ENCODE results near the gene ERI3. TPM values are rescaled to one million over a fixed set of nuclear protein-coding genes. Genes with fewer than 3 reads are reported as not detected.
"Not testable (repeated sequence)": the region's sequence is repeated elsewhere in the genome, so short reads cannot be mapped to it uniquely, and the experiment has no call there.

Gene ERI3
- total RNA-seq, 4 donors from 2014 or later: 11.2 to 30.4 (median 20.8) TPM

GRCh38 chr1:44210595-44210994 lies 144.5 kb downstream of the ERI3 start:
- intact Hi-C loops (cut with DNase I; ENCODE audit: low total_unique reads): no loop called here
- peaks cover 5 to 17% (median 16%) of the 10 kb centered on the region in 4 donors for H3K4me1 ChIP-seq
- TF ChIP-seq EP300 (IDR thresholded peaks at IDR 0.05; ENCODE audit: low read depth) (no peak), POLR2A (IDR thresholded peaks at IDR 0.05) (no peak), POLR2AphosphoS5 (IDR thresholded peaks at IDR 0.05) (no peak)
- TF ChIP-seq, protein P1, sequence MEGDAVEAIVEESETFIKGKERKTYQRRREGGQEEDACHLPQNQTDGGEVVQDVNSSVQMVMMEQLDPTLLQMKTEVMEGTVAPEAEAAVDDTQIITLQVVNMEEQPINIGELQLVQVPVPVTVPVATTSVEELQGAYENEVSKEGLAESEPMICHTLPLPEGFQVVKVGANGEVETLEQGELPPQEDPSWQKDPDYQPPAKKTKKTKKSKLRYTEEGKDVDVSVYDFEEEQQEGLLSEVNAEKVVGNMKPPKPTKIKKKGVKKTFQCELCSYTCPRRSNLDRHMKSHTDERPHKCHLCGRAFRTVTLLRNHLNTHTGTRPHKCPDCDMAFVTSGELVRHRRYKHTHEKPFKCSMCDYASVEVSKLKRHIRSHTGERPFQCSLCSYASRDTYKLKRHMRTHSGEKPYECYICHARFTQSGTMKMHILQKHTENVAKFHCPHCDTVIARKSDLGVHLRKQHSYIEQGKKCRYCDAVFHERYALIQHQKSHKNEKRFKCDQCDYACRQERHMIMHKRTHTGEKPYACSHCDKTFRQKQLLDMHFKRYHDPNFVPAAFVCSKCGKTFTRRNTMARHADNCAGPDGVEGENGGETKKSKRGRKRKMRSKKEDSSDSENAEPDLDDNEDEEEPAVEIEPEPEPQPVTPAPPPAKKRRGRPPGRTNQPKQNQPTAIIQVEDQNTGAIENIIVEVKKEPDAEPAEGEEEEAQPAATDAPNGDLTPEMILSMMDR (IDR thresholded peaks at IDR 0.05): no peak
- DNase-seq: no peak
- 98 to 100% methylated on average over 1 of the region's 1 CpG for WGBS, 2 donors (ENCODE audit: low coverage in 1 of 2)
- H3K27me3 ChIP-seq: no peaks in the 10 kb centered on the region
- in situ Hi-C loops (cut with MboI; ENCODE audit: low pct_ligation_motif_present in 1 of 4, low pct_unique_long_range_greater_than_20kb in 1 of 4, low sequenced_read_pairs in 3 of 4): loop anchor here (10.0 to 25.0 kb wide), 4 partner anchors 102 to 377 kb away; no protein-coding TSS in a partner anchor
- no peaks in the 10 kb centered on the region for H3K9me3 ChIP-seq
- no peaks in the 10 kb centered on the region for H3K36me3 ChIP-seq
- H3K27ac ChIP-seq: no peak overlapping the region
- no peak overlapping the region for H3K4me3 ChIP-seq

GRCh38 chr1:44208226-44208625 lies 146.8 kb downstream of the ERI3 start:
- no peaks in the 10 kb centered on the region for H3K9me3 ChIP-seq
- intact Hi-C loops (cut with DNase I; ENCODE audit: low total_unique reads): no loop called here
- H3K27ac ChIP-seq: no peak overlapping the region
- no peak overlapping the region for H3K4me3 ChIP-seq
- H3K4me1 ChIP-seq: peaks cover 5 to 7% (median 6%) of the 10 kb centered on the region in 4 donors
- TF ChIP-seq, protein P1 (IDR thresholded peaks at IDR 0.05): no peak
- TF ChIP-seq EP300 (IDR thresholded peaks at IDR 0.05; ENCODE audit: low read depth) (no peak), POLR2AphosphoS5 (IDR thresholded peaks at IDR 0.05) (no peak), POLR2A (IDR thresholded peaks at IDR 0.05) (no peak)
- H3K27me3 ChIP-seq: no peaks in the 10 kb centered on the region
- in situ Hi-C loops (cut with MboI; ENCODE audit: low pct_ligation_motif_present in 1 of 4, low pct_unique_long_range_greater_than_20kb in 1 of 4, low sequenced_read_pairs in 3 of 4): loop anchor here in 3 of 4 donors (25.0 kb wide), 2 partner anchors 104 to 379 kb away; no protein-coding TSS in a partner anchor
- H3K36me3 ChIP-seq: no peaks in the 10 kb centered on the region
- no peak for DNase-seq

DNA sequence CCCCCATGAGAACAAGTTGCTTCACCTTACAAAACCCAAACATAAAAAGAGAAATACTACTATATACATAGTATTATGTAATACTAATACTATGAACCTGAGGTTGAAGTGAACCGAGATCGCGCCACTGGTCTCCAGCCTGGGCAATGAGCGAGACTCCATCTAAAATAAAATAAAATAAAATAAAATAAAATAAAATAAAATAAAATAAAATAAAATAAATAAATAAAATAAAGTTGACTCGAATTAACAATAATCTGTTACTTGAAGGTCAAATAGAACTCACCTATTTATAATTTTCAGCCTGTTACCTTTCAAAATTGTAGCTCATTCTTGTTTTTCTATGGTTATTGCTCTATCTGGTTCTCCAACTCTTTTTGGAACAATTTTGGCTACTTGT lies 148.5 kb downstream of the ERI3 start:
- H3K36me3 ChIP-seq; H3K27me3 ChIP-seq; H3K4me3 ChIP-seq; intact Hi-C loops (cut with DNase I; ENCODE audit: low total_unique reads); H3K9me3 ChIP-seq; H3K27ac ChIP-seq; H3K4me1 ChIP-seq; DNase-seq: not testable (repeated sequence)
- in situ Hi-C loops (cut with MboI; ENCODE audit: low pct_ligation_motif_present in 1 of 4, low pct_unique_long_range_greater_than_20kb in 1 of 4, low sequenced_read_pairs in 3 of 4): loop anchor here in 3 of 4 donors (25.0 kb wide), 2 partner anchors 106 to 381 kb away; no protein-coding TSS in a partner anchor
- 85 to 89% methylated on average over 5 of the region's 5 CpGs for WGBS, 2 donors (ENCODE audit: low coverage in 1 of 2)

GRCh38 chr1:44200336-44200735 lies 154.7 kb downstream of the ERI3 start:
- no peaks in the 10 kb centered on the region for H3K36me3 ChIP-seq
- H3K27me3 ChIP-seq: no peaks in the 10 kb centered on the region
- no peaks in the 10 kb centered on the region for H3K4me1 ChIP-seq
- H3K4me3 ChIP-seq: no peak overlapping the region
- TF ChIP-seq, protein P1 (IDR thresholded peaks at IDR 0.05): no peak
- TF ChIP-seq EP300 (IDR thresholded peaks at IDR 0.05; ENCODE audit: low read depth): no peak
- TF ChIP-seq POLR2A (IDR thresholded peaks at IDR 0.05): no peak
- no peak for TF ChIP-seq POLR2AphosphoS5 (IDR thresholded peaks at IDR 0.05)
- 55 to 88% methylated on average over 2 to 8 of the region's 8 CpGs for WGBS, 2 donors (ENCODE audit: low coverage in 1 of 2)
- no peaks in the 10 kb centered on the region for H3K9me3 ChIP-seq
- intact Hi-C loops (cut with DNase I; ENCODE audit: low total_unique reads): no loop called here
- in situ Hi-C loops (cut with MboI; ENCODE audit: low pct_ligation_motif_present in 1 of 4, low pct_unique_long_range_greater_than_20kb in 1 of 4, low sequenced_read_pairs in 3 of 4): loop anchor here in 3 of 4 donors (25.0 kb wide), 2 partner anchors 112 to 387 kb away; no protein-coding TSS in a partner anchor
- no peak overlapping the region for H3K27ac ChIP-seq
- no peak for DNase-seq

DNA sequence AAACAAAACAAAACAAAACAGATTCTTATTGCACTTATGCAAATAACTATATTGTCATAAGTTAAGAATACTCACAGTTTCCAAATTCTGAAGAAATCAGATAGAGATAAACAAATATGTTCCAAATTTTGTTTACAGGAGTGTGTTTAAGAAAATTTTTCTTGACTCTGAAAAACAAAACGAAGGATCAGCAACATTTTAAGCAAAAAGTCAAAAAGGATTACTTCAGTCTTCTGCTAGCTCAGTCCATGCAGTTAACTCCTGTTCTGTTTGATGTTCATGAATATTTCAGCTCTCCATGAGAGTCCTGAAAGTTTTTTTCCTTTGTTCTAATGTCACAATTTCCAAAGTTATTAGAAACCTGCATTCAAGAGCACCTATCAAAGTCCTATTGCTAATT lies 180.4 kb downstream of the ERI3 start:
- DNase-seq: no peak
- no peak overlapping the region for H3K4me3 ChIP-seq
- in situ Hi-C loops (cut with MboI; ENCODE audit: low pct_ligation_motif_present in 1 of 4, low pct_unique_long_range_greater_than_20kb in 1 of 4, low sequenced_read_pairs in 3 of 4): no loop called here
- peaks cover 9% of the 10 kb centered on the region for H3K27me3 ChIP-seq
- TF ChIP-seq EP300 (IDR thresholded peaks at IDR 0.05; ENCODE audit: low read depth): no peak
- TF ChIP-seq POLR2AphosphoS5 (IDR thresholded peaks at IDR 0.05): no peak
- TF ChIP-seq, protein P1 (IDR thresholded peaks at IDR 0.05): no peak
- no peak for TF ChIP-seq POLR2A (IDR thresholded peaks at IDR 0.05)
- H3K27ac ChIP-seq: no peak overlapping the region
- no peaks in the 10 kb centered on the region for H3K4me1 ChIP-seq
- H3K9me3 ChIP-seq: peaks cover 0 to 3% of the 10 kb centered on the region in 2 donors
- 38 to 59% methylated on average over 1 of the region's 1 CpG for WGBS, 2 donors (ENCODE audit: low coverage in 1 of 2)
- intact Hi-C loops (cut with DNase I; ENCODE audit: low total_unique reads): no loop called here
- H3K36me3 ChIP-seq: no peaks in the 10 kb centered on the region
